GM19452 (cell line): ENCODE data around the gene ZNF683.
"Not testable (repeated sequence)": the region's sequence is repeated elsewhere in the genome, so short reads cannot be mapped to it uniquely, and the experiment has no call there.

Experiments
- ATAC-seq: cut with Tn5 transposase; IDR thresholded peaks from one replicate; pipeline ENCODE4 v1.9.1; 2021; ENCODE audit not compliant: unreplicated experiment

Gene ZNF683

DNA sequence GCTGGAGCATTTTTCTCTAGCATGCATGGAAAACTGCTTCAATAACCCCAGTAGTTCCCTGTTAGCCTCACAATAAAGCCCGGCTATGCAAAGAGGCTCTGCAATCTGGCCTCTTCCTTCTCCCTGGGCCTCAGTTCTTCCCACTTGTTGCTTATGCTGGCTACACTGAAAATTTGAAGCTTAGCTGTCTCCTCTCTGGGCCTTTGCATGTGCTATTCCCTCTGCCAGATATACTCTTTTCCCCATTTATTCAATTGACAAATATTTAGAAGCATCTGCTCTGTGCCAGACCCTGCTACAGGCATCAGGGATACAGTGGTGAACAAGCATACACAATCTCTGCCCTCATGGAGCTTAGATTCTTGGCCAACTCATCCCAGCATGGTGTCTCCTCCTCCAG is 33.9 kb downstream of the ZNF683 start:
- ATAC-seq: no peak

GRCh38 chr1:26337625-26338024 is 34.9 kb downstream of the ZNF683 start:
- no peak for ATAC-seq

GRCh38 chr1:26337206-26337535 is 35.4 kb downstream of the ZNF683 start:
- ATAC-seq: no peak

GRCh38 chr1:26336477-26337205 is 35.9 kb downstream of the ZNF683 start:
- ATAC-seq: peak; percentile 60

DNA sequence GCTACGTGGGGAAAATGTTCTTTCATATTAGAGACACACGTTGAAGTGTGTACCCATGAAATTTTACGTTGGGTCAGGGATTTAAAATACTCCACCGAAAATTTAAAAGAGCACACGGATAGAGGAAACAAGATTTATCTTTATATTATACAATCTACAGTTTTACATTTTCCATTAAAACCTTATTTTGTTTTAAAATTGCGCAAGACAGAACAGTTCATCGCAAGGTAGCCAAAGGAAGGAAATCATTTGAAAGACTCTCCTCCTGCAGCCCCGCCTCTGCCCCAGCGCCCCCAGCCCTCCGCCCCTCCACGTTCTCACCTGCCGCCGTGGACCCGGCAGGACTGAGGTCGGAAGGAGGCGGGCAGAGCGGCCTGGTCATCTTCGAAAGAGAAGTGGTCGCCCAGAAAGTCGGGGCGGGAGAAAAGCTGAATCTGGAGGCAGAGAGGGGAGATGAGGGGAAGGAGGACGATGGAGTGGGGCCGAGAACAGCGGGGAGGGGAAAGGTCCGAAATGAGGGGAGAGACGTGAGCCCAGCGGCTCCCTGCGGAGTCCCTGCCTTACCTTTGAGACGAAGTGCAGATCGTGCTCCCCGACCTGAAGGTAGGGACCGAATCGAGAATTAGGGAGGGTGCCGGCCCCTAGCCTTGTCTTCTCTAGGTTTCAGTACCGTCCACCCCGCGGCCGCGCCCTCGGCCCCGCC is 36.6 kb downstream of the ZNF683 start:
- ATAC-seq: no peak

- not testable (repeated sequence) for ATAC-seq
Observed at GRCh38 chr1:26333312-26333711, 39.2 kb downstream of the ZNF683 start.

GRCh38 chr1:26330276-26330675 is 42.3 kb downstream of the ZNF683 start:
- ATAC-seq: no peak

- not testable (repeated sequence) for ATAC-seq
Observed at GRCh38 chr1:26329380-26329779, 43.2 kb downstream of the ZNF683 start.

- no peak for ATAC-seq
Observed at GRCh38 chr1:26328597-26328996, 44.0 kb downstream of the ZNF683 start.

DNA sequence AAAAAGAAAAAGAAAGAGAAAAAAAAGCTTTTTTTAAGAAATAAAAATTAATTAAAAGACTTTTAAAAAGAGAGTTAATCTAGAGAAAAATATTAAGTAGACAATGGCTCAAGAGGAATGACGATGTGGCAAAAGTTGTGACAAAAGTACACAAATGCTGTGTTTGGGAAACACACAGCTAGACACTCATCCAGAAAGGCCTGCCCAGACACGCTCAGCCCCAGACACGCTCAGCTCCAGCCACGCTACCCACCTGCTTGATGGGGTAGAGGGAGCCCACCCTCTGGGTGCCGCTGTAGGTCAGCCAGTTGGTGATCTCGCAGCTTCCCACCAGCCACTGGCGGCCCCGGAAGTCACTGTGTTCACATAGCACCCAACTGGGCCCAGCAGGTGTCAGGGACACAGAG is 44.6 kb downstream of the ZNF683 start:
- no peak for ATAC-seq

GRCh38 chr1:26324550-26324949 is 48.0 kb downstream of the ZNF683 start:
- no peak for ATAC-seq

DNA sequence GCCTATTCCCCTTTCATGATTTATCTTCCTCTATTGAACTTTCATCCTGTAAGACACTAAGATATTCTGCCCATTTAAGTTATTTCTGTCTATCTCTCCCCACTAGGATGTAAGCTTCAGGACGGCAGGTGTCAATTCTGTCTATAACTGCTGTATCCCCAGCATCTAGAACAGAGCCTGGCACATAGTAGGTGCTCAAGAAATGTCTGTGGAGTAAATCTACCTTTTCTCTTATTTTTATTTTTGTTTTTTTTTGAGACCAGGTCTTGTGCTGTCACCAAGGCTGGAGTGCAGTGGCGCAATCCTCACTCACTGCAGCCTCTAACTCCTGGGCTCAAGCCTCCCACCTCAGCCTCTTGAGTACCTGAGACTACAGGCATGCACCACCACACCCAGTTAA is 49.2 kb downstream of the ZNF683 start:
- no peak for ATAC-seq

DNA sequence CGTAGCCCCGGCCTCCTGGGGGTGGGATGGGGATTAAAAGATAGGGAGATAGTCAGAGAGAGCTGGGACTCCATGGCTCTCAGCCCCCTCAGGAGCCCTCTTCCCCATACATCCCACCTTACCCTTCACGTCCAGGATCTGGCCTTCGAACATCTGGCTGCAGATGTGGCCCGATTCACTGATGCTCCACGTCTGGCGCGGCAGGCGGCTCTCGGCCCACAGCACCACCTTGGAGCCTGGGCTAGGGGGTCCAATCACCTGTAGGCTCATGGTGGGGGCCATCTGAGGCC is 50.6 kb downstream of the ZNF683 start:
- ATAC-seq: no peak

- ATAC-seq: peak; percentile 40
Observed at GRCh38 chr1:26321315-26322041, 51.1 kb downstream of the ZNF683 start.

GRCh38 chr1:26320896-26321295 is 51.7 kb downstream of the ZNF683 start:
- peak; percentile 6 for ATAC-seq

DNA sequence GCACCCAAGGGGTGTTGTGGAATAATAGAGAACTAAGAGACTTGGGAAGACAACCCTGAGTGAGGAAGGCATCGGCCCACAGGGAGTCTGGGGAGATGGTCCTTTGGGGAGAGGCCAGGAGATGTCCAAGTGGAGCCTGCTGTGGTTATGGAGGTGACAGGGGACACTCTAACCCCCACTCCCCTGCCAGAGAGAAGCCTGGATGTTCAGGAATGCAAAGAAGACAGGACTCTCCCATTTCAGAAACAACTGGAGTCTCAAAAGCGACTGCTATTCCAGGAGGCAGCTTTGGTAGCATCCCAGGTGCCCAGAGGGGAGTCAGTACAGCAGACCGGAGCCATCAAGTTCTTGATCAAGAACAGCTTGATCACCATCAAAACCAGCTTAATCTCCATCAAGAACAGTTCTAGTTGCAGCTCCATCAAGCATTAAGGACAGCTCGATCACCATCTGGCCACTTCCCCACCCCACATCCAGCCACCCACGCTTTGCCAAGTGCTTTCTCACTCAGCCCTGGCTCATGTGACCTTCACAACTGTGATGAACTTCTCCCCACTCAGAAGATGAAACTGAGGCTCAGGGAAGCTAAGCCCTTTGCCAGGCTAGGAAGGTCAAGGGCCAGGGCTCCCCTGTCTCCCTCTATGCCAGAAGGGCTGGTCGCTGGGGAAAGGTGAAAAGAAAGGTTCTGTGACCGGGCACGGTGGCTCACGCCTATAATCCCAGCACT is 54.0 kb downstream of the ZNF683 start:
- no peak for ATAC-seq

DNA sequence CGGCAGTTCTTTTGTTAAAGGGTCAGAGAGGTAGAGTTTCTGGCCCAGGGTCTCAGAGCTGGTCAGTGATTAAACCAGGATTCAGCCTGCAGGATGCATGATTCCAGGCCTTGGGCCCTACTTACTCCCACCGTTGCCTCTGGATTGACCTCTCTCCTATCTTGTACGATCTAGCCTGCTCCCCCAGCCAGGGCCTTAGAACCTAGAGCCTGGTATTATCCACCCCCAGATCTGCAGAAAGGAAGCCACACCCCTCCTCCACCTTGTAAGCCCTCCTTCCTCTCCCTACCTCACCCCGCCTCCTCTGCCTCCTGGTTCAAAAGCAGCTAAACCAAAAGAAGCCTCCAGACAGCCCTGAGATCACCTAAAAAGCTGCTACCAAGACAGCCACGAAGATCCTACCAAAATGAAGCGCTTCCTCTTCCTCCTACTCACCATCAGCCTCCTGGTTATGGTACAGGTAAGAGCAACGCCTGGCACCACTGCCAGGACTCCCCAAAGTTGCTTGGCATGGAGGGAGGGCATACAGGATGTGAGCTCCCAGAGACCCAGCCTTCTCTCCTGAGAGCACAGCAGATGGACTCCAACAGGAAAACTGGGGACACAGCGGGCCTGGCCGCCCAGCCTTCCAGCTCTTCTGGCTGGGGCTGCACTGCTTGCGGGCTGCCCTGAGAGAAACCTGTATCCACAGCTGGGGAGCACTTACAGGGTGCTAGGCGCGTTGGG is 54.8 kb downstream of the ZNF683 start, which contains the start of gene CD52:
CD52 (plus strand) TSS at position 347 of the 726 bp plus-strand sequence; CDS start at position 407, 60 bp downstream.
- ATAC-seq: no peak

GRCh38 chr1:26317146-26317545 is 55.4 kb downstream of the ZNF683 start:
- no peak for ATAC-seq

DNA sequence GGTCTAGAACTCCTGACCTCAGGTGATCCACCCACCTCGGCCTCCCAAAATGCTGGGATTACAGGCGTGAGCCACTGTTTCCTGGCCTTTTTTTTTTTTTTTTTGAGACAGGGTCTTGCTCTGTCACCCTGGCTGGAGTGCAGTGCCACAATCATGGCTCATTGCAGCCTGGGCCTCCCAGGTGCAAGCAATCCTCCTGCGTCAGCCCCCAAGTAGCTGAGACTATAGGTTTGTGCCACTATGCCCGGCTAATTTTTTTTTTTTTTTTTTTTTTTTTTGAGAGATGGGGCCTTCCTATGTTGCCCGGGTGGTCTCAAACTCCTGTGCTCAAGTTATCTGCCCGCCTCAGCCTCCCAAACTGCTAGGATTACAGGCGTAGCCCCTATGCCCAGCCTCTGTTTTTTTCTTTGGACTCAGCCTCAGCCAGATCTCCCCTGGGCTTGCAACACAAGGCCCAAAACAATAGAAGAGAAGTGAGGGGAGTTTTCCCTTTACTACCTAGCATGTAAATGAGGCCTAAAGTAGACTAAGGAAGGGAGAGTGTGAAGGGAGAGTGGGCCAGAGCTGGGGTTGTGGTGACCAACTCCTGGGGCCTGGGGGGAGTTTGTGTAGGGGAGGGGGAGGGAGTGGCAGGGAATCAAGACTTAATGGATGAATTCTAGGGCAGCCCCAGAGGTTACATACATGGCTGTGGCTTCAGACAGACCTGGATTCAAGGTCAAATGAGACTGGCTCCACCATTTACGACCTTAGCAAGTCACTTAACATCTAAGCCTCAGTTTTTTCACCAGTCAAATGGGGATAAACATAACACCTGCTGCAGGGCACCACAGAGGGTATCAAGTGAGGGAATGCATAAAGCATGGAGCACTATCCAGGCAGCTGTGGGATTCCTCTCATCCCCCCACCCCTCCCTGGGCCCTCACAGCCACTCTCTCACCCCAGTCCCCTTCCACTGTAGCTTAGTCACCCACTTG is 56.4 kb downstream of the ZNF683 start:
- ATAC-seq: no peak

- no peak for ATAC-seq
Observed at GRCh38 chr1:26314501-26314900, 58.0 kb downstream of the ZNF683 start.
